CD4-positive, alpha-beta T cell treated with Interleukin-15 for 4 hours (primary cell): ENCODE data around the gene VPS8.

ENCODE experiments used
- DNase-seq: peaks from one replicate; pipeline ENCODE4 v3.0.0-alpha.2; 2020; ENCODE audit warnings: low spot score

VPS8 gene

GRCh38 chr3:184812662-184813042 is 686 bp downstream of the VPS8 start:
- DNase-seq = no peak

- no peak for DNase-seq
Observed at GRCh38 chr3:184813357-184813756, 1.4 kb downstream of the VPS8 start.

- DNase-seq = no peak
Observed at GRCh38 chr3:184814214-184814613, 2.2 kb downstream of the VPS8 start.

- peak; percentile 15 for DNase-seq
Observed at GRCh38 chr3:184815046-184815930, 3.3 kb downstream of the VPS8 start.

- DNase-seq = no peak
Observed at GRCh38 chr3:184816614-184817013, 4.6 kb downstream of the VPS8 start.

GRCh38 chr3:184820525-184820924 is 8.6 kb downstream of the VPS8 start:
- no peak for DNase-seq

GRCh38 chr3:184821034-184821433 is 9.1 kb downstream of the VPS8 start:
- DNase-seq = no peak

GRCh38 chr3:184822081-184822480 is 10.1 kb downstream of the VPS8 start:
- DNase-seq = no peak

GRCh38 chr3:184822654-184823053 is 10.7 kb downstream of the VPS8 start:
- DNase-seq = no peak

GRCh38 chr3:184823990-184824389 is 12.0 kb downstream of the VPS8 start:
- no peak for DNase-seq

- DNase-seq = no peak
Observed at GRCh38 chr3:184825121-184825820, 13.3 kb downstream of the VPS8 start.

- no peak for DNase-seq
Observed at GRCh38 chr3:184827572-184827971, 15.6 kb downstream of the VPS8 start.

GRCh38 chr3:184832044-184832443 is 20.1 kb downstream of the VPS8 start:
- DNase-seq = no peak

- no peak for DNase-seq
Observed at GRCh38 chr3:184832903-184833302, 20.9 kb downstream of the VPS8 start.

GRCh38 chr3:184836090-184836822 is 24.3 kb downstream of the VPS8 start:
- no peak for DNase-seq

GRCh38 chr3:184842433-184842832 is 30.5 kb downstream of the VPS8 start:
- no peak for DNase-seq

GRCh38 chr3:184845819-184846218 is 33.9 kb downstream of the VPS8 start:
- no peak for DNase-seq

GRCh38 chr3:184846496-184846895 is 34.5 kb downstream of the VPS8 start:
- no peak for DNase-seq

GRCh38 chr3:184848934-184849333 is 37.0 kb downstream of the VPS8 start:
- no peak for DNase-seq

GRCh38 chr3:184850201-184850600 is 38.2 kb downstream of the VPS8 start:
- DNase-seq = no peak

- DNase-seq = no peak
Observed at GRCh38 chr3:184857099-184857498, 45.1 kb downstream of the VPS8 start.

GRCh38 chr3:184864000-184864399 is 52.0 kb downstream of the VPS8 start:
- no peak for DNase-seq

GRCh38 chr3:184868477-184868876 is 56.5 kb downstream of the VPS8 start:
- DNase-seq = no peak
